Stimulated activated CD4-positive, alpha-beta T cell treated with anti-CD3 and anti-CD28 coated beads, Interleukin-4, amount 100 ng/mL, for 4 hours (primary cell): Measurements from ENCODE around the gene FBXO34.

ENCODE experiments used
- DNase-seq, 2 experiments: peaks; one replicate each; pipeline ENCODE4 v3.0.0-alpha.2; 2020

Gene FBXO34, protein sequence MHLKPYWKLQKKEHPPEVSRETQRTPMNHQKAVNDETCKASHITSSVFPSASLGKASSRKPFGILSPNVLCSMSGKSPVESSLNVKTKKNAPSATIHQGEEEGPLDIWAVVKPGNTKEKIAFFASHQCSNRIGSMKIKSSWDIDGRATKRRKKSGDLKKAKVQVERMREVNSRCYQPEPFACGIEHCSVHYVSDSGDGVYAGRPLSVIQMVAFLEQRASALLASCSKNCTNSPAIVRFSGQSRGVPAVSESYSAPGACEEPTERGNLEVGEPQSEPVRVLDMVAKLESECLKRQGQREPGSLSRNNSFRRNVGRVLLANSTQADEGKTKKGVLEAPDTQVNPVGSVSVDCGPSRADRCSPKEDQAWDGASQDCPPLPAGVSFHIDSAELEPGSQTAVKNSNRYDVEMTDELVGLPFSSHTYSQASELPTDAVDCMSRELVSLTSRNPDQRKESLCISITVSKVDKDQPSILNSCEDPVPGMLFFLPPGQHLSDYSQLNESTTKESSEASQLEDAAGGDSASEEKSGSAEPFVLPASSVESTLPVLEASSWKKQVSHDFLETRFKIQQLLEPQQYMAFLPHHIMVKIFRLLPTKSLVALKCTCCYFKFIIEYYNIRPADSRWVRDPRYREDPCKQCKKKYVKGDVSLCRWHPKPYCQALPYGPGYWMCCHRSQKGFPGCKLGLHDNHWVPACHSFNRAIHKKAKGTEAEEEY

DNA sequence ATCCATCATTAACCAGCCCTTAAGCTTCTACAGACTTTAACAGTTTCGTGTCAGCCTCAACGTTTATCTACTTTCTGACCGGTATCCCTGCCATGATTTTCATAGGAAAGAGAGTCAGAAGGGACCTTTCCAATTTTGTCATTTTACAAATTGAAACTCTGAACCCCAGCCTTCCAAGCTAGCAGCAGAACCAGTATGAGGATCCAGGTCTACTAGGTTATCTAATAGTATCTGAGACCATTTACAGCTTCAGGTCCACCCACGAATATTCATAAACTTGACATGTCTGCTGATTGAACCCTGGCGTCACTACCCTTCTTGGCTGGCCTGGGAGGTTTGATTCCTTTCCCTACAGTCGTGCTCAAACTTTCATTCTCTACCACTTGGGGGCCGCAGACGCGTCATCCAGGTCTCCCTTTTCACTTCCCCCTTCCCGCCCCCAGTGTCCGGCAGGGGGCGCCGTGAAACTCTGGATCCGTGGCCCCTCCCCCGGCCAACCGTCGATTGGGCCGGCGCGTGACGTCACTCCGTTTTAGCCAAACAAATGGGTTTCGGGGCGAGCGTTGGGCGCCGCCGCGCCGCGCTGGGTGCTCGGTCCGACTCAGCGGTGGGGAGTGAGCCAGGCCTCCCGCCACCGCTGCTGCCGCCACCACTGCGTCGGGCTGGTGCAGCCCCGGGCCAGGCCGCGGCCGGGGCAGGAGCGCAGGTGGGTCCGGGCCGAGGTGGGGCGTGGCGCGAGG lies at the start of gene FBXO34:
TSS of gene FBXO34 (plus strand) at position 590 of the 740 bp plus-strand sequence. CDS start 78,970 bp downstream, outside the sequence.
- peak; percentile 97 to 100 for DNase-seq

DNA sequence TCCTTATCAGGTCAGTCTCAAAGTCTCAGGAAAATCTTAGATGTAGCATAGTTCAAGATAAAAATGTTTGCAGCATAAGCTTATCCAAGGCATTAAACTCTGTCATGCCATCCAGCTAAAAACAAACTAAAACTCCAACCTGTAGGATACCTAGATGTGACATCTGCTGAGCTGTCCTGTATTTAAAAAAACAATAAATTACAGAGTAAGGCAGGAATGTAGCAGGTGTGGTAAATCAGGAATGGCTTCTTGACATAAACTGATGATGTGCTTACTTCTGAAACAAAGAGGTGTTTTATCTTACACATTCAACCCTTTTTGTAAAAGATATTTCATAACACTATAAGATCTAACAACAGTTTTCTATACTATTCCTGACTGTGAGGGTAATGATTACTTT lies 49.3 kb upstream of the FBXO34 start:
- DNase-seq: no peak

DNA sequence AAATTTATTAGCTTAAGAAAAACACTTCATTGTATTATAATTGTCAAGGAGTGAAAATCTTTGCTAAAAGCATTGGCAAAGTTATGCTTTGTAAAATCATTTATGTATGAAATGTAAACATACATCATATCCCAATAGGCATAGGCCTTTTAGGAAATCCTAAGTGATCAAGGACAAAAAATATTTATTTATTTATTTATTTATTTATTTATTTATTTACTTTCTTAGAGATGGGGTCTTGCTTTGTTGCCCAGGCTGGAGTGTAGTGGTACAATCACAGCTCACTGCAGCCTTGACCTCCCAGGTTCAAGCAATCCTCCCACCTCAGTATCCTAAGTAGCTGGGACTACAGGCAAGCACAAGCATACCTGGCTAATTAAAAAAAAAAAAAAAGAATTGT lies 47.9 kb upstream of the FBXO34 start:
- DNase-seq: no peak

DNA sequence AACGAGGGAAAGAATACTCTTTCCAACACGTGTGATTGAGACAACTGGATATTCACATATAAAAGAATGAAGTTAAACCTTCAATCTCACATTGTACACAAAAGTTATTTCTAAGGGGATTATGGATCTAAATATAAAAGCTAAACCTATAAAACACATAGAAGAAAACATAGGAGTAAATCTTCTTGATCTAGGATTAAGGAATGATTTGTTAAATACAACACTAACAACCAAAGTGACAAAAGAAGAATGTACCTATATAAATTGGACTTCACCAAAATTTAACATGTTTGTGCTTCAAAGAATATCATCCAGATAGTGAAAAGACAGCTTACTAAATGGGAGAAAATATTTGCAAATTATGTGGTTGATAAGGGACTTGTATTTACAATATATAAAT lies 43.0 kb upstream of the FBXO34 start:
- no peak for DNase-seq

DNA sequence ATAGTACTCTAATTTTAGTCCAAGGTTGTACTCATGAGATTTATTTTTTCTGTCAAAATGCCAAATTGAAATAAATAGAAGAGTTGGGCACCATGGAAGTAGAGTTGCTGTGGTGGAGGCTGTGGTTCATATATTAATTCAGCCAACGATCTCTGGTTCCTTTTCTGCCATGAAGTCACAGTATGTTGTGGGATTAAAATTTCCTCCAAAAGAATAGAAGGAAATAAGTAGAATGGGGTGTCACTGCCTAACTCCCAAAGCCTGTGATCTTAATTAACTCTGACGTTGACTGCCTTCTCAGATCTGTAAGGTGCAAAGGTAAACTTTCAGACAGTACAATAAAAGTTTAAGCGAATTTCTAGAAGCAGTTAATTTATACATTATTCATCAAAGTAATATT lies 37.6 kb upstream of the FBXO34 start:
- no peak for DNase-seq

DNA sequence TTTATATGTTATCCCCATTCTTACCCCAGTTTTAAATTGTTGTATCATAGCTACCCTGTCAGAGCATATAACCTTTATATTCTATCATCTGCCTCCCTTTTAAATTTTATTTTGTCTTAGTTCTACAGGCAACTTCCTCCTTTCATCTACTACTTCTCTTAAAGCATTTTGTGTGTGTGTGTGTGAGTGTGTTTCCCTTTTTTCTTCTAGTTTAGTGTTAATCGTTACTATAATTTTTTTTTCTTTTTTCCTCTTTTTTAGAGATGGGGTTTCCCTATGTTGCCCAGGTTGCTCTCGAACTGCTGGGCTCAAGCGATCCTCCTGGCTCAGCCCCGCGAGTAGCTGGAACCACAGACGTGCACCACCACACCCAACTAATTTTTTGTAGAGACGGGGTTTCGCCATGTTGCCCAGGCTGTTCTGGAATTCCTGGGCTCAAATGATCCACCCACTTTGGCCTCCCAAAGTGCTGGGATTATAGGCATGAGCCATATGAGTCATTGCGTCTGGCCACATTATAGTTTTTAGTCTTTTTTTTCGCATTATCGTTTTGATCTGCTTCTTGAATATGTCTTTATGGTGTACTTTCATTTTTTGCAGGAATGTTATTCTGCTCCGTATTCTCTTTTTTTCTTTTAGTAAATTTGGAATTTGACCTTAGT lies 33.1 kb upstream of the FBXO34 start:
- DNase-seq: no peak

DNA sequence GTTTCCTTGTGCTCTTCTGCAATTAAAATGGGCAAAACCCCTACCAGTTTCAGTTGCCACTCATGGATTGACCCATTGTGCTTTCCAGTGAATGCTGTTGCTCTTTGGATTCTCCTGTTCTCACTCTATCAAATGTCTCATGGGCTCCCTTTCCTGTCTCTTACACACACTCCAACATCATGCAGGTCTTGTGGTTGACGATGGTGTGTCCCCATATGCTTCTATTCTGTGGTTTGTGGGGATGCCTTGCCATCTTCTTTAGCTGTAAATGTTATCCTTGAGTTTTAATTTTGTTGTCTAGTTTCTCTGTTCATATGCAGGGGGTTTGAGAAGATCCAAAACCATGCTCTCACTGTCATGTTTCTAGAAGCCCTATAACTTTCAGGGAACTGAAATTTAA lies 31.9 kb upstream of the FBXO34 start:
- no peak for DNase-seq

DNA sequence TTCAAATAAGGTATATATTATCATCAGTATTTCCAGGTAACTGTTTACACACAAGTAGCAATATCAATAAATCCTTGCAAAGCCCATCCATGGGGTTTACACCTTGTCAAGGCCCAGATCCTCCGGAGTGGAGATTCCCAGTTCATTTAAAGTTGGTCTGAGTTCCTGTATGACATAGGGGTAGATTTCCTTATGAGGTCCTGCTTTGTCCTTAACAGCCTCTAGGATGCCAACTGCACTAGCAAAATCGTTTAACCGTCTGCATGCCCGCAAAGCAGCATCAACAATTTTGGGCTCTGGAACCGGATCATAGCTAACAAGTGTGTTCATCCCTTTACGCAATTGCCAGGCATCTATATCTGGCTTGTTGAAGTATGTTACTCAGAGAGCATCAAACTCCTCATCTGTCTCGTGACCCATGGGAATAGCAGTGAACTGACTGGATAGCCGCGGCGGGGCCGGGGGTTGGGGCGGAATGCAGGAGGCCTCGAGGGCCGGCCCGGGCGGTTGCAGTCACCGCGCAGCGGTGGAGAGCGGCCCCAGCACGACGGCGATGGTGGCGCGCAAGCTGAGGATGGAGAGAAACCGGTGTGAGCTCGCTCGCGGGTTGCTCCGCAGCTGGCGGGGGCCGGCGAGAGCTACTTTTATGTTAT lies 30.6 kb upstream of the FBXO34 start:
- no peak for DNase-seq

DNA sequence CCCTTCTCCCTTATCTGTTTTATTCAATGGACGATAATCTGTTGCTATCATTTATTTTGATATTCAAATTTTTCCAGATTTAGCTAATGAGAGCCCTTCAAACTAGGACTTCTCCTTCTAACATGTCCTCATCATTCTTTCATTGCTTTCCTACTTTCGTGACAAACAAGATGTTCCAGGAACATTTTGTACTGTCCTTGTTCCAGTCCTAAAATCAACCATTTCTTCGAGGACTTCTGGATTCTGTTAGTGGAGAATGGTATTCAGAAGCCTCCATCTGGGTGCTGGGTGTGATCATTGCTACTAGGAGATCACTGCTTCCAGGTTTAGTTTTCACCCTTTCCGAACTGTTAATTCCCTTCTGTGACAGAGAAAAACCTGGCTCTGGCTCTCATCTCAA lies 29.5 kb upstream of the FBXO34 start:
- no peak for DNase-seq

DNA sequence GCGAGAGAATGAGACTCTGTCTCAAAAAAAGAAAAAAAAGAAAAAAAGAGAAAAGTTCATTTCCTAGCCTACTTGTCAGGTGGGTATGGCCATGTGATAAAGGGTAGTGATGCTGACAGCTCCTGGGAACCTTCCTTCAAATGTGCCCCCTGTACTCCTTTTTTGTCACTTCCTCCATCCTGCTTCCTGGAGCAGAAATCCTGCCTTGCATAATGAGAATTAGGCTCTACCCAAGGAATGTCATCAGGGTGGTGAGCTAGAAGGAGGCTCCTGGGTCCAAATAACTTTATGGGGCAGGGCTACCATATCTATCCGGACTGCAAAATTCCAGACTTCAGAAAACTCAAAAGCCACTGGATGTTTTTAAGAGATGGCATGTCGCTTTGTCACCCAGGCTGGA lies 27.8 kb upstream of the FBXO34 start:
- no peak for DNase-seq

DNA sequence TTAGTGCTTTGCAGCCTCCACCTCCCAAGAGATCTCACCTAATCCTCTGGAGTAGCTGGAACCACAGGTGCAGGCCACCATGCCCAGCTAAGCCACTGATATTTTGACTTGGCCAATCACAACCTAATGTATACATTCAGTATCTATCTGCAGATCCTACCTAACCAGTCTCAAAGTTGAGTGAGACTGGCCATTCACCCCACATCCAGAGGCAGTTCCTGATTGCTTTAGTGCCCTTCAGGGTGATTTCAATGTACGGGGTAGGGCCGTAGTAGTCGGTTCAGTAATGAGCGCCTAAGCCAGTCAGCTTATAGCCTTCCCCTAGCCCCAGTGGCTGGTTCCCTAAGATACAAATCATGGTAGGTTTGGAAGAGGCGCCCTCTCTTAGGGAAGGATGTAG lies 27.4 kb upstream of the FBXO34 start:
- DNase-seq: no peak

DNA sequence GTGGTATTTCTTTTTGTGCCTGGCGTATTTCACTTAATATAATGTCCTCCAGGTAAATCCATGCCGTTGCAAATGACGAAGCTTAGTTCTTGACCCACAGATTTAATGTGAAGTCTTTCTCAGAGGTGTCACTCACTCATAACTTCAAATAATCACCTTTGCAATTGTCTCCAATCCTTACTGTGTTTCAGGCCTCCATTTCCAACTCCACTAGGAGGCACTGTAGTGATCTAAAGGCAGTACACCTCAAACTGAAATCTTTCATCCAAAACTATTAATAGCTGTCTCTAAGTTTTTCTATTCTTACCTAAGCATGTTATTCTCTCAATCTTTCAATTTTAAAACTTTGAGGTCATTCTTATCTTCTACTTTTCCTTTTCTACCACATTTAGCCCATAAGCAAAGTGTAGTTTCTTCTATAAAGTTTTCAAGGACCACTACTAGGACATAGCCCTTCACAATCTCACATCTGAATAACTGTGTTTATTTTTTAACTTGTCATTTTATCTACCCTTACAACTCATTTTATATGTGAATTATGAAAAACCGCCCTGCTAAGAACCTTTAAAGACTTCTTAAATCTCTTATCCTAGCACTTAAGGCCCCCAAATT lies 25.5 kb upstream of the FBXO34 start:
- DNase-seq: peak in 1 of 2 experiments; percentile 11

DNA sequence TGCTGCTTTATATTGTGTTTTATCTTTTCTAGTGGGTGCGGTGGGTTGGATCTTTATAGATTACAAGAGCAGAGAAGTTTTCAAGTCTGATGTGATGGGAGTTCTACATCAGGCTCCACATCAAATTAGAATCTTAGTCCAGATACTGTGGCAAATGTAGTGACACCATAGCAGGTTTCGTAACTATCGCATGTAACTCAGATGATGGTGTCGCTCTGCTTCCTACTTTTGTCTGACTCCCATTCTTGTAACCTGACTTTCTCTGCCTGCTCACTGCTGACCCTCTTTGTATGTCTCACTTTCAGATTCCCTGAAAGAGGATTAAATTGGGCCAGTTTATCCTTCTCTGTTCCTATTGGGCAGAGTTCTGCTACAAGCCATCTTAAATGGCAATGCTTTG lies 22.8 kb upstream of the FBXO34 start:
- no peak for DNase-seq

DNA sequence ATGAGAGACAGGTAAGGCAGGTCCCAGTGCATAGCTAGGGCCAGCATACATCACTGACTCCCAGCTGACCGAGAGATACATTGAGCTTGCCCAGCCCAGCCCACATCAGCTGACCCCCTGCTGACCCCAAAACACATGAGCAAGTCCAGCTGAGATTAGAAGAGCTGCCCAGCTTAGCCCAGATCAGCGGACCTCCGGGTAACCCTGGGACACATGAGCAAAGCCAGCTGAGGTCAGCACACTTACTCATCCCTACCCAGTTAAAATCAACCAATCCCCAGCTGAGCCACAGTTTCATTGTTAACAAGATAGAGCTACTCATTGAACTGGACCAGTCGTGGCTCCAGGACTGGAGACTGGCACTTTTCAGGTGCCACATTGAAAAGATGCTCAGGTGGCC lies 21.8 kb upstream of the FBXO34 start:
- no peak for DNase-seq

DNA sequence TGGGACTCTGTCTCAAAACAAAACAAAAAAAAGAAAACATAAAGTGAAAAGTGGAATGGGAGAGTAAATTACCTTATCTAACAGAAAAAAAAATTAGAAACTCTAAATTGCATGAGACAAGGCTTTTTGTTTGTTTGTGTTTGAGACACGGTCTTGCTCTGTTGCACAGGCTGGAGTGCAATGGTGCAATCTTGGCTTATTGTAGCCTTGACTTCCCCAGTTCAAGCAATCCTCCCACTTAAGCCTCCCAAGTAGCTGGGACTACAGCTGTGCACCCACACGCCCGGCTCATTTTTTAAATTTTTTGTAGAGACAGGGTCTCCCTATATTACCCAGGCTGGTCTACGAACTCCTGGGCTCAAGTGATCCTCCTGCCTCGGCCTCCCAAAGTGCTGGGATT lies 17.9 kb upstream of the FBXO34 start:
- no peak for DNase-seq

DNA sequence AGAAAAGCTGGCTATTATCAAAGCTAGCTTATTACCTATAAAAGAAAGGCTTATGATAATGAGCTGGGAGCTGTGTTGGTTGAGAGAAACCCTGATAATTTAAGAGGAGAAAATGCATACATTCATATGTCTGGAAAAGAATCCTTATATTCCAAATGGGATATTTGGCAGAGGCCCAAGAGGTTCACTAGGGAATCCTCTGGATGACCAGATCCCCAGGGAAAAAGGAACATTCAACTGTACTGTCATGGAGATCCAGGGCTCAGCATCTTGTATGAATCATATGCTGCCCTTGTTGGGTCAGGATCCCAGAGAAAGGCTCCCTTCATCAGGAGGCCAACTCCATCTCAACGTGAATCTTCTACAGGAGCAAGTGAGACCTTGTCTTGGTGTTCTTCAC lies 16.6 kb upstream of the FBXO34 start:
- no peak for DNase-seq

DNA sequence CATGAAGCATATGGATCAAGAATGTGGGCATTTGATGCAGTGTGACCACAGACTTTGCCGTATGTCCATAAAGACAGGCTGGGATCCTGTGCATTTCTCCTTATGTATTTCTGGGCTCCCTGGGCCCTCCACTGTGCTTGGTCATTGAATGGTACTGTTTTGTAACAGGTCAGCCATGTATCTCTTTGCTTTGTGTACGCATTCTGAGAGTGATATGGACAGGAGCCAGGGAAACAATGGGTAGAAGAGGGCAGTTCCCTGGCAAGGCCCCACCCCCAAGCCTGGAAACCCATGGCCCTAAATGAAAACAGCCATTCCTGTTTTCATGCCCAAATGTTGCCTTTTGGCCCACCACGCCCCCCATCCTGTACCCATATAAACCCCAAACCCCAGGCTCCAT lies 15.2 kb upstream of the FBXO34 start:
- no peak for DNase-seq

DNA sequence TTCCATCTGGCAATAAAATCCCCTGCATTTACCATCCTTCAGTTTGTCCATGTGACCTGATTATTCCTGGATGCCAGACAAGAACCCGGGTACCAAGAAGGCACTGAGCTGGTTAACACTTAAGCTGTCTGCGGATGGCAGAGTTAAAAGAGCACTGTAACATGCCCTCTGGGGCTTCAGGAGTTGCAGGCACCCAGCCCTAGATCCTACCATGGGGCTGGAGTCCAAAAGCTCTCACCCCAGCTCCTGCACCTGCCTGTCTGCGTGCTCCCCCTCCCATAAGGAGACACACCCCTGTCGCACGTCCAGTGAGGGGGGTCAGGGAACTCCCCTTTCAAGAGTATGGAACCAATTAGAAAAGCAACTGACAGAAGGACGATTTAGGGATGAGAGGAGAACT lies 14.6 kb upstream of the FBXO34 start:
- DNase-seq: no peak

DNA sequence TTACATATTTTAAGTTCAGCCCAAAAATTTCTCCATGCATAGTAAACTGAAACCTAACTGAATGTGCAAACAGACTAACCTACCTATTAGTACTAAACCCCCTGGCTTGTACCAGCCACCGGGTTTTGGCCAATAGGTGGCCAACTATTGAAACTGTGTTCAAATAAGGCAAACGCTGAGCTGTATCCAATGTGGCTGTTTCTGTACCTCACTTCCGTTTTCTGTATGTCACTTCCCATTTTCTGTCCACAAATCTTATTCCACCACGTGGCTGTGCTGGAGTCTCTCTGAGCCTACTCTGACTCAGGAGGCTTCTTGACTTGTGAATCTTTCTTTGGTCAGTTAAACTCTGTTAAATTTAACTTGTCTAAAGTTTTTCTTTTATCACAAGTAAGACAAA lies 6.0 kb upstream of the FBXO34 start:
- DNase-seq: no peak

DNA sequence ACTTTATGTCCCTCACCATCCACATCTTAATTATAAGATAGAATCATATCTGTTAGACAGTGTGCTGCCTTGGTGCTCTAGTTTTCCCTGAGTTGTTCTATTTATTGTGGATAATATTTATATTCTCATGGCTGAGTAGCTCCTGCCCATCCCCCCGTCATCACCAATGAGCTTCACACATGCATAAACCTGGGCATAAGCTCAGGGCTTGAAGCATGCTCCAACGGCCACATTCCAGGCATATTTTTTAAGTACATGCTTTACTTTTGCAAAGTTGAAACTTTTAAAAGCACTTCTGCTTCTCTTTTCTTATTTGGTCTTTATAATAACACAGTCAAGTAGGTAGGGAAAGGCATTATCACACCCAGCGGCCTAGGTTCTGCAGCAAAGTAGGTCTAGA lies 3.4 kb upstream of the FBXO34 start:
- no peak for DNase-seq

DNA sequence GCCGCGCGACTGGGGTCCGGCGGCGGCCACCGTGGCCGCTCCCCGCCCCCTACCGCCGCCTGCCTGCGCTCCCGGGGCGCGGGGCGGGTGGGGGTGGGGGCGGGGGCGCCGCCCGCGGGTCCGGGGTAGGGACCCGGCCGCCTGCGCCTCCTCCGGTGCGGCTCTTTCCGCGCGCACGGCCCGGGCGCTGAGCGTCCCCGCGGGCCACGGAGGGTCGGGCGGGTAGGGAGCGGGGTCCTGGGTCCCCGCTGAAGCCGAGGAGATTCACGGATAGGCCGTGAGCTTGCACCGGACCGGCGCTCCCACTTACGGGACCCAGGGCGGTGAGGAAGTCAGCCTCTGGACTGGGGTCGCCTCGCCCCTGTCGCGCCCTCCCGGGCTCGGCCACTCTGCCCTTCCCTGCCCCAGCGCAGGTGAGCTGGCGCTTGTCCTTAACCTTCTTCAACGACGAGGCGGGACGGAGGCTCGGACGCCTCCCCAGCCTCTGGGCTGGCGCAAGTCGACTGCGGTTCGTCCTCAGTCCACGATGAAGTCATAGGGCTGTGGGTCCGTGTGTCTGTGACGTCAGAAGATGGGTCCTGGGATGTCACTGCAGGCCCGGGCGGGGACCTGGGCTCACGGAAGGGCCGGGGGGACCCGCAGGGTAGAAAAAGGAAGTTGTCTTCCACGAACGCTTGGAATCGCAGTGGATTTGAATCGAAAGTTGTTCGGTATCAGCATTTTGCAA lies 514 bp downstream of the FBXO34 start:
- peak; percentile 38 to 44 for DNase-seq

DNA sequence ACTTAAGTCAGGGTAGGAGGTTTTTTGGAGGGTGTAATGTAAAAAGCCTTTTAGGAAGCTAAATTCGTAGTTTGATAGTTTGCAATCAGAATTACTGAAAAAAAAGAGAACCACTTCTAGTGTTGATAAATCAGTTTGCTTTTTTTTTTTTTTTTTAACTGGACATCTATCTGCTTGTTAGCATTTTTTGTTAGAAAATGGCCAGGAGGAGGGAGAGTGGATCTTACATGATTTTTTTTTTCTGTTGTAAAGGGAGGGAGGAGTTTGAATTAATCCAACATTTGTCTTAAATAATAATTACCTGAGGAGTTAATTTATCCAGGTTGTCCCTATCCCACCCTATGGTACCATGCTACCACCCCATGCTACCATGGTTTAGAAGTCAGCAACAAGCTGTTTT lies 1.2 kb downstream of the FBXO34 start:
- no peak for DNase-seq
